GM18508 (cell line): ENCODE results near the gene RBFOX2.

Experiments used
- ATAC-seq: cut with Tn5 transposase; IDR thresholded peaks from one replicate; pipeline ENCODE4 v1.9.1; 2021; ENCODE audit warnings: moderate number of reproducible peaks; ENCODE audit not compliant: insufficient read depth, unreplicated experiment

Gene RBFOX2

DNA sequence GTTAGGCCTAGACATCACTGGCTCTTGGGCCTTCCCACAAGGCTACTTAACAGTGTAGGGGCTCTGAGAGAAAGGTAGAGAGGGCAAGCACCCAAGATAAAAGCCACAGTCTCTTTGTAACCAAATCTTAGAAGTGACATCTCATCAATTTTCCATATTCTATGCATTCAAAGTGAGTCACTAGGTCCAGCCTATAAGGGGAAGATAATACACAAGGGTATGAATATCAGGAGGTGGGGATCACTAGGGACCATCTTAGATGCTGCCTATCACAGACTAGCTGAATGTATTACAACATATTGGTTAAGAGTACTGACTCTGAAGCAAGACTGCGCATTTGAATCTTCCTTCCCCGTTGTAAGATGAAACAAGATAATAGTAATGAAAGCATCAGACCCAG is 144.1 kb downstream of the RBFOX2 start:
- ATAC-seq, result no peak

DNA sequence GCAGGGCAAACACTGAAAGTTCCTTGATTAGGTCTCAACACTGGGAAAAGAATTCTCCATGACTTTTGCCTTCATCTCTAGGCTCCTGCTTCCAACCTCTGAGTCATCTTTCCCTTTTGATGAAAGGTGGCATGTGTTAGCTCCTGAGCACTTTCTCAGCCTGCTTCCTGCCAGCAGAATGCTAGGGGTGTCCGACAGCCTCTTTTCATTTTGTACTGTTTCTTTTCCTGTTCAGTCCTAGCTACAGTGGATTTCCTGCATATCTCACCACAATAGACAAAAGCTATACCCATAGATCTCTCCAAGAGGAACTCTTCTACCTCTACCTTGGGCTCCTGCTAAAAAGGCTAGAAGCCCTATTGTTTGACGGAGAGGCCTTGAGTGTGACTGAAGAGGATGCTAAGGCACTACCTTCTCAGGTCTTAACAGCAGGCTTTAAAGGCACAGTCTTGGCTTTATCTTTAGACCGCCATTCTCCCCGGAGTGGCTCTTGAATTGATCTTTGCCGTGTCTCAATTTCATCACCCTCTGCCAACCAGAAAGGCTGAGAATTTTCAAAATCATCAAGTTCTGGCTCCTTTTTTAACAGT is 145.5 kb downstream of the RBFOX2 start:
- no peak for ATAC-seq

DNA sequence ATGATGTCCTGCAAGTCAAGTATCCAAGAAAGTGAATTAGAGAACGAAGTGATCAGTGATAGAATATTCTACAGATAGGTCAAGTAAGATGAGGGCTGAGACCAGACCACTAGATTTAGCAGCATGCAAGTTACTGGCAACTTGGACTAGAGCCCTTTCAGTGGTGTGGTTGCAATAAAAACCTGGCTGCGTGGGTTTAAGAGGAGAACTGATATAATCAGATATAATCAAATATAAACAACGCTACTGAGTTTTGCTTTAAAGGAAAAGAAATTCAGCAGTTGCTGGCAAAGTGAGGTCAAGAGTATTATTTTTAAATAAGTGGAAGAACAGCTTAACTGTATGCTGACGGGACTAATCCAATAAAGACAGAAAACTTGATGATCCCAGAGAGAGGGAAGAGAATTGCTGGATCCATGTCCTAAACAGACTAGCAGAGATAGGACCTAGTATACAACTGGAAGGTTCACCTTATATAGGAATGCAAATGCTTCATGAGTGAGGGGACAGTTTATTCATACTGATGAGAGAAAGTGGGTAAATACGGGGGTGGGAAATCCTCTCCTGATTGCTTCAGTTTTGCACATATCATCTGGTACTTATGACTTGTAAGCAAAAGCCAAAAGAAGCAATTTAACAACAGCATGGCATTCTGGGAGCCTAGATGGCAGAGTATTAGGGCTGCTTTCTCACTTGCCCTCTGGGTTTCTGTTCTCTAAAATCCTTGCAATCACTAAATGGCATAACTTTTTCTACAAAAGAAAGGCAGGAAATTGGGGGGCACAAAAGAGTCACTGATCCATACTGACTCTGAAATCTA is 146.2 kb downstream of the RBFOX2 start:
- ATAC-seq, result no peak

DNA sequence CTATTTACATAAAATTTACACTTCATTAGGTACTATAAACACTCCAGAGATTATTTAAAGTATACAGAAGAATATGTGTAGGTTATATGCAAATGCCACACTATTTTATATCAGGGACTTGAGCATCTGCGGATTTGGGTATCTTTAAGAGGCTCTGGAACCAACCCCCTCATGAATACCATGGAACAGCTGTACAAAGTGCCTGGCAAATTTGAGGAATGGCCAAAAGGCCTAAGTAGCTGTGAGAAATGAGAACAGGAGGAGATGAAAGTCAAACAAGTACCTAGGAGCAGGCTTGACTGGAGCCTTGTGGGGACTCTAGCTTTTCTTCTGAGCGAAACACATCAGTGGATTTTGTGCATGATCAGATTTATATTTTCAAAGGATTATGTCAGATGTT is 149.3 kb downstream of the RBFOX2 start:
- no peak for ATAC-seq

DNA sequence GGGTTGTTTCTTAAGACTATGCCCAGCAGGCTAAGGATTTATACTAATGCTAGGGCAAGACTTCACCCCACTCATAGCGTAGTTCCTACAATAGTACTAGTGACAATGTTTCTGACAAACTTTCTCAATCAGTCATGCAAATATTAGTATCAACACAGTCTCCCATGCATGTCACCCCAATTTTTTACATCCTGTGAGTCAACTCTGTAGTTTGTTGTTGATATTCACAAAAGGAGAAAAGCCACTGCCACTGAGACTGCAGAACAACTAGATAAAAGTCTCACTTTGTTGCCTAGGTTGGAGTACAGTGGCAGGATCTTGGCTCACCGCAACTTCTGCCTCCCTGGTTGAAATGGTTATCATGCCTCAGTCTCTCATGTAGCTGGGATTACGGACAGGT is 155.2 kb downstream of the RBFOX2 start:
- ATAC-seq, result no peak

DNA sequence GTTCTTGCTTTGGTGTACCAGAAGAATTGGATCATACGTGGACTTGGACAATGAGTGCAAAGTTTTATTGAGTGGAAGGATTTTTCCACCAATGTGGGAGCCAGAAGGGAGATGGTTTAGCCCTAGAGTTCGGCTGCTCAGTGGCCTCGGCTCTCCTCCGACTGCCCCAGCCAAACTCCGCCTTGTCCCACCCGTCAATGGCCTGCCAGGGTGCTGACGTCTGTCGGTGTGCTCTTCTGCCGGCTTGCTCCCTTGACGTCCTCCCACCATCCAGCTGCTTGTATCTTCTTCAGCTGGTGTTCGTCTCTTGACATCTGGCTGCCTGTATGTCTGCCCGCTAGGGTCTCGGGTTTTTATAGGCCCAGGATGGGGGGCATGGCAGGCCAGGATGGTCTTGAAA is 156.2 kb downstream of the RBFOX2 start:
- no peak for ATAC-seq

DNA sequence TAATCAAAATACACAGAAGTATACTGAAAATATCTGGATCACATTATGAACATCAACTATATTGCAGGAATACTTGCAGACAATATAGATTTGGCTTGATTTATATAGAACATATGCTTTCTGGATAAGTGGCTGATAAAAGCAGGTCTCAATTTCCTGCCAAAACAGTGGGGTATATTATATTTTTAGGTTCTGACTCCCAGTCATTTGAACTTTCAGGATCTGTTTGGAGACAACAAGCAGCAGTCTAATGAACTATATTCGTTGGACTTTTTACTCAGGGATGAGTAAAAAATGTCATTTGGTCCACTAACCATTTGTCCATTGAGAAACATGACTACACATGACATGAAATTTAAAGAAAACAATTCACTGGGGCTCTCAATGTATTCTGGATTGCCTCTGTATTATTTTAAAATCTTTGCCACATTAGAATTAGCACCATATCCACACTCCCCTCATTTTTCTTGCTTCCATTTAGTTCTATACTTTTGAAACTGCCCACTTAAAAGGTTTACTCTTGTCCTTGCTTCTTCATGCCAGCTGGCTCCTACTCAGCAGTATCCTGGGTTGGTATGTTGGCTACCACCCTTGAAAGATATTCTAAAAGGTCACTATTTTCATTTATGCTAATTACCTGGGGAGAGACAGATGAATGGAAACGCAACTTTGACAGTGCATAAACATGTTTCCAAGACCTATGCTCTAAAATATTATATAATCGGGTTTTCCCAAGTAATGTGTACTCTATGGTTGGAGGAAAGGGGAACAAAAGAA is 157.9 kb downstream of the RBFOX2 start:
- no peak for ATAC-seq

DNA sequence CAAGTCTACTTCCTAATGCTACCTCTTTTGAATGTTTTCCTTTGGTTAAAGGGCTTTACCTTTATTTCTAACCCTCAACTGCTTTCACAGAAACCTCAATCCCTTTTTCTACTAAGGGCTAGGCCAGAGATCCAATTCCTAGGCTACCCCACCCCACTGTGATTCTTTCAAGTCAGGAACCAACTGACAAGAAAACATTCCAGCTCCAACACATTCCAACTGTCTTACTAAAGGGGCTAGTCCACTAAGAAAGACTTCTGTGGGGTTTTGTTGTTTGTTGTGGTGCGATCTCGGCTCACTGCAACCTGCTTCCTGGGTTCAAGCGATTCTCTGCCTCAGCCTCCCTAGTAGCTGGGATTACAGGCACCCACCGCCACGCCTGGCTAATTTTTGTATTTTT is 159.7 kb downstream of the RBFOX2 start:
- ATAC-seq, result no peak

DNA sequence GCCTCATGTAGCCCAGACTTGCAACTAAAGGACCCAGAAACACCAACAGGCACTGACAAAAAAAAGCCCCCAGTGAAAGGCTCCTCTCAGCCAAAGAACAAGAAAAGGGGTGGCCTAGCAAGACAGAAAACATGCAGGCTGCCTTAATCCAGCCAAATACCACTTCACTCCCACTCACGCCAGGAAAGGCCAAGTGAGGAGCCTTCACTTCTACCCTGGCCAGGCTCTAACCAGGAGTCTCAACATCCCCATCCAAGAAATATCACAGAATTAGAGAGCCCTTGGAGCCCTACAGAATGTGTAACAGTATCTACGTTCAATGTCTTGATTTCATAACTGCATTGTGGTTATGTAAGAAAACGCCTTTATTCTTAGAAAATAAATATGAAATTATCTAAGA is 162.0 kb downstream of the RBFOX2 start:
- no peak for ATAC-seq

DNA sequence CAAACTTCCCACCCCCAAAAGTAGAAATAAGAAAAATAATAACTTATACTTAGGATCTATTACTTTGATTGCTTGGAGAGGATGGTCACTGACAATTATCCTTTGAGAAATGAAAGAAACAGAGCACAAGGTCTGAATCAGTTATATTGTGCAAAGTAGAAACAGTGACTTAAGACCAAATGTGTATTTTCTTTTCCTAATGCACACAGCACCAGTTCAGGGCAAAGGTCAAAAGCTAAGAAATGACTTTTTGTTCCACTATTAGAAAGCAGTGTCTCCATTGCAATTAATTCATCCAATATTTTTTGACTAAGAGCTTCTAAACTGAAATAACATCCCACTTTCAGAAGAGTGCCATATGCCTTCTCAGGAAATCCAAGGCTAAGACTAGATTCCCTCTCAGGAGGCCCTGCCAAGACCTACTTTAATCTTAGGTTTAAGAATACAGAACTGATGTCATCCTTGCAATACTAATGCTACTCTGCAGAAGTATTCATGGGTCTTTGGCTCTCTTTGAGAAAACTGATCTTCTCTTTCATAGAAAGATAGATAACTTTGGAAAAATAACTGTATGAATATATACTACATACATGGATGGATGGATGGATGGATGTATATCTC is 164.0 kb downstream of the RBFOX2 start:
- ATAC-seq, result no peak

DNA sequence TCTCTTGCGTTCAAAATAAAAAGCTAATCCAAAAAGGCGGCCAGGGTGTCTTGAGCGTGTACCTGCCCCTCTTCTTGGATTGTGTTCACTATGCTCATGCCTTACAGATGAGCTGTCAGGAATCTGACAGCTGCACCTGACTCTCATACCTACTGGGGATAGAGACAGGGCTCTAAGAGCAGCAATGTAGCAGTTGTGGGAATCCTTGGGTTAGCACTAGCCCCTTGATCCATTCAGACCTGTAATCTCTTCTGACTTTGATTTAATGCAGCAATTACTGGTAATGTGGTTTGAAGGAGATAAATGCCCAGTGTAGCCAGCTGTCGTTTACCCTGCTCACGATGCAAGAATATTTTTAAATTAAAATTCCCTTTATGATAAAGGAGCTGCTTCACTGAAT is 165.2 kb downstream of the RBFOX2 start:
- no peak for ATAC-seq

DNA sequence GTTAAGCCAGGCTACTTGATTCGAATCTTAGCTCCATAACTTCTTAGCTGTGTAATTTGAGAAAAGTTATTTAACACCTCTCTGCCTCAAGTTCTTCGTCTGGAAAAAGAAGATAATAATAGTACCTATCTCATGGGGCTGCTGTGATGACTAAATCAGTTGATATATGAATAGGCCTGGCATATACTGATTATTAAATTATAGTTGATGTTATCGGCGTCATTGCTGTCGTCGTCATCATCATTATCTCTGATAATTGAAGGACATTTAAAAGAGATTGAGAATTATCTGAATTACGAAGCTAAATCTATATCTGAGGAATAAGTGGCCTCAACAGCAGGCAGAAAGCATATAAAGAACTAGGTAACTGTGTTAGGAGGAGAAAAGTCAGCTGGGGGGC is 165.9 kb downstream of the RBFOX2 start:
- no peak for ATAC-seq

DNA sequence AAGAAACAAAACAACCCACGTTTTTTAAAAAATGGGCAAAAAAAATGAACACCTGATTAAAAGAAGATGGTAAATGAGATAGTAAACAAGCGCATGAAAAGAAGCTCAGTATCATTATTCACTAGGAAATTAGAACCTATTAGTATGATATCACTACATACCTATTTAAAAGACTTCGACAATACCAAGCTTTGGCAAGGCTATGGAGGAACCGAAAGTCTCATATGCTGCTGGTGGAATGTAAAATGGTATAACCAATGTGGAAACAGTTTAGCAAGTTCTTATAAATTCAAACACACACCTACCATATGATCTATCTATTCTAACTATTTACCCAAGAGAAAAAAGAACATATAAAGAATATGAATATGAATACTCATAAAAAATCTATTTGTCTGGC is 167.2 kb downstream of the RBFOX2 start:
- ATAC-seq, result no peak

DNA sequence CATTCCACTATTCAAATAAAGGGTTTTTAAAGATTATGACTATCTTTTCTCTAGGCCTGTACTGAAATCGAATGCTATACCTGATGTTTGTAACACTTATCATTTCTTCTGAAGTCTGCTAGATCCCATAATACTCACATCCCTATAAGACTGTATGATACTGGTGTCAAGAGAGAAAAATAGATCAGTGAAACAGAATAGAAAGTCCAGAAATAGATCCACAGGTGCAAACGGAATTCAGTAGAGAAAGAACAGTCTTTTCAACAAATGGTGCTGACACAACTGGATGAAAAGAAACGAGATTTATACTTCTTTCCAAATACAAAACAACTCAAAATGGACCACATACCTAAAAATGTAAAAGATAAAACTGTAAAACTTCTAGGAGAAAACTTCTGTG is 167.8 kb downstream of the RBFOX2 start:
- no peak for ATAC-seq

DNA sequence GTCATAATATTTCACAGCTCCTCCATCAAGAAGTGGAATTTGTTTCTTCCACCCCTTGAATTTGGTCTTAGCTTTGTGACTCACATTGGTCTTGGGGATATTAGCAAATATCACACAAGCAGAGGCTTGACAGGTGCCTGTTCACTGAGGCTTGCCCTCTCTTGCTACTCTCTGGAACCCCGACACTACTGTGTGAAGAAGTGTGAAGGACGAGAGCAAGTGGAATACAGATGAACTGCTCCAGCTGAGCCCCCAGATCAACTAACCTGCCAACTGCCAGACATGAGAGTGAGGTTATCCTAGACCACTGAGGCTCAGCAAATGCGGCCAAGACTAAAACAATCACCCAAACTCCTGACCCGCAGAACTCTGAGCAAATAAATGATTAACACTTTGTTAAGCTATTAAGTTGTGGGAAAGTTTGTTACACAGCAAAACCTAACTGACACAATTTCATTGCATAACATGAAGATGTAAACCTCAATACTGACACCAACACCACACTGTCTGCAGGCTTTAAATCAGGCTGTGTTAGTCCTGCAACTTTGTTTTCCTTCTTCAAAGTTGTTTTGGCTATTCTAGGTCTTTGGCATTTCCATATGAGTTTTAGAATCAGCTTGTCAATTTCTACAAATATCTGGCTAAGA is 168.4 kb downstream of the RBFOX2 start:
- no peak for ATAC-seq

DNA sequence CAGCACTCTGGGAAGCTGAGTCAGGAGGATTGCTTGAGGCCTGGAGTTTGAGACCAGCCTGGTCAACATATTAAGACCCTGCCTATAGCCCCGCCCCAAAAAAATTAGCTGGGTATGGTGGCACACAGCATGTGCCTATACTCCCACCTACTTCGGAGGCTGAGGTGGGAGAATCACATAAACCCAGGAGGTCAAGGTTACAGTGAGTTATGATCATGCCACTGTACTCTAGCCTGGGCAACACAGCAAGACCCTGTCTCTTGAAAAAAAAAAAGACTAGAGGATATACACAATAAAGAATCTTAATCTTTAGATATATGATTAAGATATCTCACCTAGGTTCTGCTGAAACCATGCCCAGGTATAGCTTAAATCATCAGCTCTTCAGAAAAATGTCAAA is 174.3 kb downstream of the RBFOX2 start:
- no peak for ATAC-seq

DNA sequence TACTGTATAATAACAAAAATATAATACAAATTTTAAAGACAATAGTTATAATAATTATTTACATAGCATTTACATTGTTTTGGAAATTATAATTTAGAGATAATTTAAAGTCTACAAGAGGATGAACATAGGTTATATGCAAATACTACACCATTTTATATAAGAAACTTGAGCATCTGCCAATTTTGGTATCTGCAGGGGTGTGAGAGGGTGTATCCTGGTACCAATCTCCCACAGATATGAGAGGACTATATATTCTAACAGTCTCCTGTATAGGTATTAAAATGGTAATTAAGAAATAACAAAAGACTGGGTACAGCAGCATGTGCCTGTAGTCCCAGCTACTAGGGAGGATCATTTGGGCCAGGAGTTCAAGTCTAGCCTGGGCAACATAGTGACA is 176.5 kb downstream of the RBFOX2 start:
- ATAC-seq, result no peak

DNA sequence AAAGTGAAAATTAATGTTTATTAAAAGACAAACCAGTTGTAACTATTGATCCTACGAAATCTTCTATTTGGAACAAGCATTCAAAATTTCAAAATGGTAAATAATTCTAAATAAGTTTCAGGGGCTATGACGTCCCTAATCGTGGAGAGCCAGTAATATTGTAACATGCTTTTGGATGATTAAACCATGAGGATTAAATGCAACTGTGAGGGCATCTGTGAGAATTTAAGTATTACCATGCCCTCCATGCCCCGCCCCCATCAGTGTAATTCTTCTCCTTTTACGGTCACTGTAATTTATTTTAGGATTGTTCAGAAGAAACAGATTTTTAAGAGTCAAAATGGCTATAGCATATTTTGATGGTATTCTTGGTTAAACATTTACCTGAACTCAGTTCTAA is 177.8 kb downstream of the RBFOX2 start:
- no peak for ATAC-seq

DNA sequence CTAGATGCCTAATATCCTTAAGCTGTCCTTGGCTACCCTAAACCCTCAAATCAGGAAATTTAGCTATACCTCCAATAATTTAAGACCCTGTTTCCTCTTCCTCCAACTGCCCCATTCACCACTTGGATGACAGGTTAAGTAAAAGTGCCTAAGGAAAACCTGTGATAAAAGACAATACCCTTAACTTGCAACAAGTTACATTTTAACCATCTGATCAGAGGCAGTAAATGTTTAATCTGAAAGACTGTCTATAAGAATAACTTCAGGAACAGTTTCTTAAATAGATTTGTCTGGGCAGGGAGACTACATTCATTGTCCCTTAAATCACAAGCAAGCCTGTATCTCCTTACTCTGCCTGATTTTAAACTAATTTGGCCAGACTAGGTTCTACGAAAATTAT is 181.8 kb downstream of the RBFOX2 start:
- ATAC-seq, result no peak

DNA sequence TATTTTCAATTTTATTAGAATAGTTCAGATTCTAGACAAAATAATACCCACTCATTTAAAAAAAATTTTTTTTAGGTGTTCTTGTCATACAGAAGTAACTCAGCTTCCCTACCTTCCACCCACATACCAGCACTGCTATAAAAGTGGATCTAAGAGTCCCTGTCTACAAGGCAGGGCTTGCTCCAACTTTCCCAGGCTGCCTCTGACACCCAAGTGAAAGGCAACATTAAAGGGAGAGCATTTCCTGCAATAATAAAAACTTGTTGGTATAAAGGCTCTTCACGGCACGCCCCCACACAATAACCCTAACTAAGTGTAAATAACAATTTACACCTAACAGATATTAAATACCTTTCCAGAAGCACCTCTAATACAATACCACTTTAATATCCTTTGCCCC is 183.7 kb downstream of the RBFOX2 start:
- no peak for ATAC-seq

DNA sequence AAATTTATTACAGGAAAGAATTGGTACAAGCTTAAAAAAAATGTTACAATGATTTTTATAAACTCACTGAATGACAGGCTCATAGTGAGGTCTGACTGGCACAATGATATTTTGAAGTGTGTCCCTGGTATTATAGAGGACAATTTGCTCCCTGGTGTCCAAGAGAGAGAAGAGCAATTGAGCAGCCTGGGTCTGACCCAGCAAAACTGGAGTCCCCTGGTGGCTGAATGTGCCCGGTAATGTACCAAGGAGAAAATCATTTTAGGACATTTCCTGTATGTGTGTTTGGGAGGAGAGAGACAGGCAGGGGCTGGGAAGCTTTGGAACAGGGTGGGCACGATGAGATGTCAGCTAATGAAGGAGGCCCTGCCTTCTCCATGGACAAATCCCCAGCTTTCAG is 185.7 kb downstream of the RBFOX2 start:
- ATAC-seq, result no peak
